NCI-H187 (cell line): Measurements from ENCODE around the gene SHC2.
"Not testable (repeated sequence)": the region's sequence is repeated elsewhere in the genome, so short reads cannot be mapped to it uniquely, and the experiment has no call there.

ENCODE experiments used
- DNase-seq, 2 experiments: peaks; one replicate each; lab custom pipeline; 2025; lab: John Stamatoyannopoulos, UW

Gene SHC2

DNA sequence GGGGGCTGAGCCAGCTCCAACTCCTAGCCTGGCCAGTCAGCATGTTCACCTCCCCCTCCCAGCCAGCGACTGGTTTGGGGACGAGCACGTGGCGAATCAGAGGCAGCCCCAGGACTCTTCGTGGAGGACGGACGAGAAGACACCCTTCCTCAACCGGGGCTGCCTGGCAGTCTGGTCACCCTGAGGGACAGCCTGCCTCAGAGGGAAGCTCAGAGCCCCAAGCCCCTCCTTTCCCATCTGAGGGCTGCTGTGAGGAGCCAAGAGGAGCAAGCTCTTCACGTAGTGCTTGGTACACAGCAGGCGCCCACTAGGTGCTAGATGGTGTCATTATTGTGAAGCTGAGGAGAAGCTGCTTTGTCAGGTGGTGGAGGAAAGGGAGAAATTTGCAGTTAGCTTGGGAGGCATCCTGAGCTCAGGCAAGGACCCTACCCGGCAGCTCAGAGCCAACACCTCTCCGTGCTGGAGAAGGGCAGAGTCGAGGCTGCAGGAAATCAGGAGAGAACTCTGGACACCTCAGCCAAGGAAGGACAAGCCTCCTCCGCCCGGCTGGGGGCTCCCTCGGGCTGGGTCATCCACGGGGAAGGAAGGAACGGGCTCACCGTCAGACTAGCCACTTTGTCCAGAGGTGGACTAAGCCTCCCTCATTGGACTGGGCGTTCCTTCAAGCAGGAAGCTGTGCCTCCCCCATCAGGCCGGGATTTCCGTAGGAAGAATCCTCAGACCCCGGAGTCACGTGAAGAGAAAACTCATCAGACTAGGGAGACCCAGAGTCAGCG lies 37.0 kb downstream of the SHC2 start:
- DNase-seq, result no peak

DNA sequence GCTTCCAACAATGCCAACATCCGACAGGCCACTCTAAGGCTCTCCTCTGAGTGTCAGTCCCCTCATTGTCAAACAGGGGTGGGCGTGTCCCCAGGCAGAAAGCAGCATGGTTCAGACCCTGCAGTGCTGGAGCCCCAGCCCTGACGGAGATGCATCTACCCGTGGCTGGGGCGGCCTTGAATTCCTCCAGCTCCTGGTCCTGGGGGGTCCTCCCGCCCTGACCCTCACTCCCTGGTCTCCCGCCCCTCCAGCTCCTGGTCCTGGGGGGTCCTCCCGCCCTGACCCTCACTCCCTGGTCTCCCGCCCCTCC lies 38.0 kb downstream of the SHC2 start:
- DNase-seq, result not testable (repeated sequence)

DNA sequence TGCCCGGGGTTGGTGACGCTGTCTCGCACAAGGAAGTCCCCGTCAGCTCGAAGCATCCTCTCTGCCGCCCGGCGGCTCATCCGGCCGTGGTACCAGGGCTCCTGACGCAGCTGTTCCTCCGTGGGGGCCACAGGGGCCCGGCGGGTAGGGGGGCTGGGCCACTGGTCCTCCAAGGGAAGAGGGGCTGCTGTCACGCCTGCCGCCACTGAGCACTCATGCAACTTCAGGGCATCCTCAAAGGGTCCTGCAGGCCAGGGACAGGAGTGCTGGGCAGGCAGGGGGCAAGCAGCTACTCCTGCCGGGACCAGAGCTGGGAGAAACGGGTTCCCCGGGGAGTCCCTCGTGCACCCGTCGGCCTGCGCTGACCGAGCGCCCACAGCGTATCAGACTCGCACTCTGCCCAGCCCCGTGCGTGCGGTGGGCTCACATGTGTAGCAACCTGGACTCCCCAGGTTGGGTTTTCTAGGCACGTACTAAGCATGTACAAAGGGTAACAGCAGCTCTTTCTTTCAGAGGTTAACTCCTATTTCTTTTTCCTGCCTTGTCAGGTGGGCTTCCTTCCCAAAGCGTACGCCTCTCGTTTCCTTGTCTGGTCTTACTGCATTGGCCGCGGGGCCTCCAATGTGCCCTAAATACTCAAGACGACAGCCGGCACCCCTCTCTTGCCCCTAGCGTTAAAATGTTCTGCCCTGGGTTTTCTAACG lies 38.5 kb downstream of the SHC2 start:
- no peak for DNase-seq

DNA sequence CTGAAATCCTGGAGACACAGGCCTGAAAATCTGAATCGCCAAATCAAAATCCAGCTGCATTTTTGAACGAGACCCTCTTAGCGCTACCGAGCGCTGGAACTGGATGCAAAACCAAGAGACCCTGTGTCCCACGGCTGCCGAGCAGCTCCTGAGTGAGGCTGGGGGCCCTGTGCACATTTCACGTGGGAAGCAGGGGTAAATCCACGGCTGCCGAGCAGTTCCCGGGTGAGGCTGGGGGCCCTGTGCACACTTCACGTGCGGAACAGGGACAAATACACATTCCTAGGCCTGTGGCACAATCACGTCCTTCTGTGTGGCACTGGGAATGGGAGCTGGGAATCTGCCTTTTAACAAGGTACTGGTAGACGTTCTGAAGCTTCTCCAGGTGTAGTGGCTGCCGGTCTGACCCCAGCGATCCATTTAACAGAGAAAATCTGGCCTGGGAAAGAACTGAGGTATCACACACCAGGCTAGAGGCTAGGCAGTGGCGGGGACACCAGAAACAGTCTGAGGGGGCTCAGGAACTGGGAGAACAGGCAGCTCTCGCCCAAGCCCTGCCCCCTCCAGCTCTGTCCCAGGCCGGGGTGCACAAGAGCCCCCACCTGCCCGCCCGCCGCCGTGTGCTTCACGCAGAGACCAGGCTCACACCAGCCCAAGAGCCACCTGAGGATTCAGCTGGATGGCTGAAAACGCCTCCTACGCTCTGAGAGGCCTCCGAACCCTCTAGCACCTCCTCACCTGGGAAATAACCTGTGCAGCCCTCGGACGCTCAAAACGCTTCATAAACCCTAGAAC lies 40.9 kb downstream of the SHC2 start:
- no peak for DNase-seq

DNA sequence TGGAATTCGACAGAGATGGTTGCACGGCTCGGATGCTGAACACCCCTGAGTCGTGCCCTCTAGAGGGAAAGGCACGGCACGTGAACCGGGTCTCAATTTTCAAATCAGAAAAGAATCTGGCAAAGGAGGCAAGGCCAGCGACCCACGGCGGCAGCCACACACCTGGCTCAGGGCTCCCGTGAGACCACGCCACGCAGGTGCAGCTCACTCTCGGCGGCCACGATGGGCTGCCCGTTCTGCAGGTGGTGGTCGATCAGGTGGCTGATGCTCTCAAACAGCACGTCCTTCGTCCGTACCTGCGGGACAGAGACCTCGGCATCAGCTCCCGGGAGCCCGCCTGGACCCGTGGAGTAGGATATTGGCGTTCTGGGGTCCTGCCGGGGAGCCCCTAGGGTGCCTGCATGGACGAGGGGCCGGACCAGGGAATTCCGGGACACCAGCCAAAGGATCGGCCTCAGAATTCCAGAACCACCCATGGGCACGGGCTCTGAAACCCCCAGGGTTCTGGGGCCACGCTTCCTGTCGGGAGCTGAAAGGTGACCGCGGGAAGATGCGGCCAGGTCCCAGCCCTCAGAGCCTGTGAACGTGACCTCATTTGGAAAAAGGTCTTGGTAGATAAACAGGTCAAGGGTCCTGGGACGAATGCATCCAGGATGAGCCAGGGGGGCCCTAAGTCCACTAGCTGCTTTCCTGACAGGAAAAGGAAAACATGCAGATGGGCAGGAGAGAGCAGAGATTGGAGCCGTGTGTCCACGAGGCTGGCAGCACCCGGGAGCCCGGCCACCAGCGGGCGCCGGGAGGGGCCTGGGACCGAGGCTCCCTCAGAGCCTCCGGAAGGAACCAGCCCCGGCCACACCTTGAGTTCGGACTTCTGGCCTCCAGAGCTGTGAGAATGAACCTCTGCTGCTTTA lies 41.8 kb downstream of the SHC2 start:
- DNase-seq, result no peak

DNA sequence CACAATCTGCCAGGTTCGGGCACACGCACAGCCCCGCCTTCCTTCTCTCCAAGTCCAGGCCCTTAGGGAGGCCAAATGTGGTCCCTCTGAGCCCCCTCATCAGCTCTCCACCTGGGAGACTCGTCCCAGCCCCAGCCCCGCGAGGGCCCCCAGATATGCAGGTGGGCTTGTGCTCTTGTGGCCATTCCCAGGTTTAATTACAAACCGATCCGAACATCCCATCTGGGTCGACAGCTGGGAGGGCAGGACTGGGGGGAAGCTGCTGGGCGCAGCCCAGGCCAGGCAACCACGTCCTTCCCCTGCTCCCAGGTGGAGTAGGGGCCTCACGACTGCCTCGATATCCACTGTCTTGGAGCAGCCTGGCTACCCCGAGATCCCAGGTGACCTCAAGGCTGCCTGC lies 44.4 kb downstream of the SHC2 start:
- DNase-seq, result no peak

DNA sequence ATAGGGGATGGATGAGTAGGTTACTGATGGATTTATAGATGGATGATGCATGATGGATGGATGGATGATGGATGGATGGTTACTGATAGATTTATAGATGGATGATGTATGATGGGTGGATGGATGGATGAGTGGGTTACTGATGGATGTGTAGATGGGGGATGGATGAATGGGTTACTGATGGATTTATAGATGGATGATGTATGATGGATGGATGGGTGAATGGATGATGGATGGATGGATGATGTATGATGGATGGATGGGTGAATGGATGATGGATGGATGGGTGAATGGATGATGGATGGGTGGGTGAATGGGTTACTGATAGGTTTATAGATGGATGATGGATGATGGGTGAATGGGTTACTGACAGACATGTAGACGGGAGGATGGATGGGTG lies 45.5 kb downstream of the SHC2 start:
- DNase-seq, result no peak

DNA sequence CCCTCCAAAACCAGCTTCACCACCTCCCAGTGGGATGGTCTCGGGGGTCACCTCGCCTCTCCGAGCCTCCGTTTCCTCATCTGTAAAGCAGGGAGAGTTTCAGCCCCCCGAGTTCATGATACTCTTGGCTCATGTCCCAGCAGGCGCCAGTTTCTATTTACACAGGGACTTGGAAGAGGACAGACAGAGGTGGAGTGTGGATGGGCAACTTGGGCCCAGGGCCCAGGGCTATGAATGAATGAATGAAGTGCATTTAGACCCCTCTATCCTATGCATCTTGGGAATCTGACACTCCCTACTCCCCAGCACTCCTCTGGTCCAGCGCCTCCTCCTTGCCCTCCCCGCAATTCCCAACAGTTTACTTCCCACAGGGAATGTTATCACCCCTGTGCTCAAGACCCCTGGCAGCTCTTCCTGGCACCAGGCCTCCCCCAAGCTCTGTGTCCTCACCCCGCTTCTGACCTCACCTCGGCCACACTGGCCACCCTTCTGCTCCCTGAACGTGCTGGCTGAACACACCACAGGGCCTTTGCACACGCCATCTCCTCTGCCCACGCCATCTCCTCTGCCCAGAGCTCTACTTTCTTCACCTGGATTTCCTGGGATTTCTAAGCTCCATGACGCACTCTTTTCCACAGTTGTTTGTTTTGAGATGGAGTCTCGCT lies 46.9 kb downstream of the SHC2 start:
- DNase-seq, result no peak

DNA sequence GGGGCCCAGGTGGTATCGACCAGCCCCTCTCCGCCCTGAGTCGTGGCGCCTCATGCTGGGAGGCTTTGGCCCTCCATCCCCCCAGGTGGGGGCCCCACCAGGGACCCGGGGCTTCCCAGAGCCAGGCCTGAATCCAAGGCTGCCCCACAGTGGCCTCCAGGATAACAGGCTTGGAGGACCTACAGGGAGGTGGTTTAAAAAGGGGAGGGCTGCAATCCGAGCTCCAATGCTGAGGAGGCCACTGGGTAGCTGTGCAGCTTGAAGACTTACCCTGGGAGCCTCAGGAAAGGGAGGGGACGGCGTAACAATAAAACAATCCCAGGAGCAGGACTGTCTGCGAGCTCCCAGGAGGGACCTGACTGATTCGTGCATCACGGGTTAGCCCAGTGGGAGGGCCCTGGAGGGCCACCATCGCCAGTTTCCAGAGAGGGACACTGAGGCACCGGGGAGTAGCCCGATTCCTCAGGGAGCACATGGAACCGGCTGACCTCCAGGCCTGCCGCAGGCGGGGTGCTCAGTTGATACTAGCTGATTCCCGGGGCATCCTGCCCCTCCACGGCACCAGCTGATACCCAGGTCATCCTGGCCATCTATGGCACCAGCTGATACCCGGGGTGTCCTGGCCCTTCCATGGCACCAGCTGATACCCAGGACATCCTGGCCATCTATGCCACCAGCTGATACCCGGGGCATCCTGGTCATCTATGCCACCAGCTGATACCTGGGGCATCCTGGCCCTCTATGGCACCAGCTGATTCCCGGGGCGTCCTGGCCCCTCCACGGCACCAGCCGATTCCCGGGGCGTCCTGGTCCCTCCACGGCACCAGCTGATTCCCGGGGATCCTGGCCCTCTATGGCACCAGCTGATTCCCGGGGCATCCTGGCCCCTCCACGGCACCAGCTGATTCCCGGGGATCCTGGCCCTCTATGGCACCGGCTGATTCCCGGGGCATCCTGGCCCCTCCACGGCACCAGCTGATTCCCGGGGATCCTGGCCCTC lies 48.2 kb downstream of the SHC2 start:
- no peak for DNase-seq

DNA sequence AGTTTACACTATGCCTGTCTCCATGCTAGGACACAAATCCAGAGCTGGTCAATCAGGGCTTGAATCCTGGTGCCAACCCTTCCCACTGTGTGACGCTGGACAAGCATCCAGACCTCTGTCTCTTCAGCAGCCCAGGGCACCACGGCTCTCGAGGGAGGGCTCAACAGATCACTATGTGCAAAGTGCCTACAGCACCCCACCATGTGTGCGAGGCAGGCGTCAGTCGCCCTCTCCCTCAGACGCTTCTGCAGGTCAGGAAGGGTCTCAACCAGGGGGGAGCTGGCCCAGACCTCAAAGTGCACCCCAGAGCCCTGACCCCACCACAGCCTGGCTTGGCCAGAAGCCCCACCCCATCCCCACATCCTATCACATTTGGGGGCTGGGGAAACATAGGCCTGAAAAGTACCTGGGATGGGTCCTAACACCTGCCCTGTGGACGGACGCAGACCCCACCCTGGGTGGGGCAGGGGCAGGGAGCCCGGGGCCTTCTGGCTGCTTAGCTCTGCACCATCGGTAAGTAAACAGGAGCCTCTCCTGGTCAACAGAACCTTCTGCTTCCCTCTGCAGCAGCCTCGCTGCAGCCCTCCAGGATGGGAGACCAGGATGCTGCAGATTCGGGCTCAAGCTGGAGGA lies 49.0 kb downstream of the SHC2 start:
- no peak for DNase-seq

DNA sequence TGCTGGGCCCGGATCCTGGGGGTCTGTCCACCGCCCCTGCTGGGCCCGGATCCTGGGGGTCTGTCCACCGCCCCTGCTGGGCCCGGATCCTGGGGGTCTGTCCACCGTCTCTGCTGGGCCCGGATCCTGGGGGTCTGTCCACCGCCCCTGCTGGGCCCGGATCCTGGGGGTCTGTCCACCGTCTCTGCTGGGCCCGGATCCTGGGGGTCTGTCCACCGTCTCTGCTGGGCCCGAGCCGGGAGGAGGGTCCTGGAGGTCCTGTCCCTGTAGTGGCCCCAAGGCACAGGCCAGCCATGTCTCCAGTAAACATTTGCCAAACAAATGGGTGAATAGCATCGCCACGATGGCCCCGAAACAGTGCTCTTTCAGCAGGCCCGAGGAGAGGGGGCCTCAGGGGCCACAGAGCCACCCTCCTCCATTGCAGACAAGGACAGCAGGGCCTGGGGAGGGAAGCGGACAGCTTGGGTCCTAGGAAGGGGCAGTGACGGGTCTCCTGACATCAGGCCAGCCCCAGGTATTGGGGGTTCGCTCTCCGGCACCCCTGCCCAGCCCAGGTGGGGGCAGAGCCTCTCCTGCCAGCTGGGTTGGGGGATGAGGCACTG lies 49.6 kb downstream of the SHC2 start:
- DNase-seq, result not testable (repeated sequence)

DNA sequence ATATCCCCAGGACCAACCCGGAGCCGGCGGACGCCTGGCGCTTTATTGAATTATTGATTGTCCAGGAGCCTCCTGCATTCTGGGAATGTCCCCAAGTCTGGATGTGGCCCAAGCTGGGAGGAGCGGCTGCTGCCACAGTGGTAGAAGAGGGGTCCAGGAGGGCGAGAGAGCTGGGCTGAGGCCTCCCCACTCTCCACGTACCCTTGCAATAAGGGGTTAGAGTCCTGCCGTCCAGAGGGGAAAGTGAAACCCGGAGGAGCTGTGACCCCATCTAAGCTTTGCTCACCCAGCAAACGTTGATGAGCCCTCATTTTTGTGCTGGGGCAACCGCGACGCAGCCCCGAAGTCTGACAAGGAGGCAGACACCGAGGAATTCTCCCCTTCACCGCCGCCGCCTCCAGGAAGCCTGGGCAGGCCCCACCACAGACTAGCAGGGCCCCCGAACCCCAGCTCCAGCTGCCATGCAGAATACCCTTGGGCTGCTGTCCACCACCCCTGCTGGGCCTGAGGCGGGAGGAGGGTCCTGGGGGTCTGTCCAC lies 50.5 kb downstream of the SHC2 start:
- DNase-seq, result no peak

DNA sequence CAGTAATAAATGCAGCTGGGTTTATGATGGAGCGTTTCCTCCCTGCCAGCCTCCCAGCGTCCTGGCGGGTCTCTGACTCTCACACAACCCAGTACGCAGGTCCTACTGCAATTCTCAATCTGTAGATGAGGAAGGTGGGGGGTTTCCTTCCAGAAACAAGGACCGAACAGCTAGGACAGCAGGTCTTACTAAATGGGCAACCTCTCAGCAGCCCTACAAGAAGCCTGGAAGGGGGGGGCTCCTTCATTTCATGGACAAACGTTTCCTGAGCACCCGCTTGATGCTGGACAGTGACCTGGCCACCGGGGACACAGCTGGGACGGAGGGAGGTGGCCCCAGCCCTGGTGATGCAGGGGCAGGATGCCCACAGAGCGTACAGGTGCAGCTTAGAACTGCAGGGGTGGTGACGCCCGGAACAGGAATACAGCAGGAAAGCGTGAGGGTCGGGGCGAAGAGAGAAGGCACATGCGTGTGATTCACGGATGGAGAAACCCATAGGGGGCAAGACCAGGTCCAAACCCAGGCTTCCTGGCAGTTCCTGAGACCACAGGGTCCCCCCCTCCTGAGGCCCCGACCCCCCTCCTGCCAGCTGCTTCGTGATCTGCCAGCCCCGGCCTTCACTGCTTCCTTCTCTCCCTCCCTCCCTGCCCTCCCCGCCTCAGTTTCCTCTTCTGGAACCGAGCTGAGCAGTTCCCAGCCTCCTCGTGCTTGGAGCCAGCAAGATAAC lies 51.2 kb downstream of the SHC2 start:
- DNase-seq, result no peak

DNA sequence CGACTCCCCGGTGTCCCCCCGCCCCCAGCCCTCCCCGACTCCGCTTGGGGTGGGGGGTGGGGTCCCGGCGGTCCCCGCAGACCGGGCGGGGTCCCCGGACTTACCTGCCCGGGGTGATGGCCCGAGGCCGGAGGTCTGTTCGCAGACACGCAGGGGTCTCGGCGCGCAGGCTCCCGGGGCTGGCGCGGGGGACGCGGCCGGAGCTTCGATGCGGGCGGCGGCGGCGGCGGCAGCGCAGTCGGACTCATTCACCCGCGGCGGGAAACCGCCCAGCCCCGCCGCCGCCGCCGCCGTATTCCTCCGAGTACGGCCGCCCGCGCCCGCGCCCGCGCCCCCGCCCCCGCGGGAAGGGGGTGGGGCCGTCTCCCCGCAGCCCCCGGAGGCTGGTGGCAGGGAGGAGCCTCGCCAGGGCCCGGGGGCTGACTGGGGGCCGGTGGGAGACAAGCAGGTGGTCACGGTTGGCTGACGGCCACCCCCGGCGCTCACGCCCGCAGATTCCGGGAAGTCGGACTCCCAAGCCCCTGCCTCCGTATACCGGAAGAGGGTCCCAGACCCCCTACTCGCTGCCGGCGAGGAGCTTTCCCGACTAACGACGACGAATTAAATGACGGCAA lies 51.8 kb downstream of the SHC2 start, which contains the start of gene C2CD4C:
TSS of gene C2CD4C (minus strand) at position 246 of the 614 bp plus-strand sequence. CDS start 786 bp downstream, outside the sequence.
- DNase-seq, result no peak

DNA sequence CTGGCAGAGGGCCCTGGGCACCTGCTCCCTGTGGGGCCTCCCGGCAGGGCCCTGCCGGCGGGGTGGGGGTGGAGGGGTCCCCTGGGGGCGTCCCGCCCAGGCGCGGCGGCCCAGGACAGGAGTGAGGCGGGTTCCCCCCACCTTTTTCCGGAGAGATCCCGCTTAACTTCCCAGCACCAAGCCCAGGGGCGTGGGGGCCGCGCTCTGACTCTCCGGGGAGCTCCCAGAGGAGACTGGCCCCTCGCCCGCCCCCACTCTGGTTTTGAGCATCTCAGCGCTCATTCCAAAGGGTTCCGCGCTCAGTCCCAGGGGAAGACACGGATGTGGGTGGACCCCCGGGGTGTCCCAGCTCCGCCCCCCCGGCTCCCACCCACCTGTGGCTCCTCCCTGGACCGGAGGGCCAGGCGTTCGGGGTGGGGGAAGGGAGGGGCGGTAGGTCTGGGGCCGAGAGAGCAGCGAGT lies 52.4 kb downstream of the SHC2 start:
- no peak for DNase-seq

DNA sequence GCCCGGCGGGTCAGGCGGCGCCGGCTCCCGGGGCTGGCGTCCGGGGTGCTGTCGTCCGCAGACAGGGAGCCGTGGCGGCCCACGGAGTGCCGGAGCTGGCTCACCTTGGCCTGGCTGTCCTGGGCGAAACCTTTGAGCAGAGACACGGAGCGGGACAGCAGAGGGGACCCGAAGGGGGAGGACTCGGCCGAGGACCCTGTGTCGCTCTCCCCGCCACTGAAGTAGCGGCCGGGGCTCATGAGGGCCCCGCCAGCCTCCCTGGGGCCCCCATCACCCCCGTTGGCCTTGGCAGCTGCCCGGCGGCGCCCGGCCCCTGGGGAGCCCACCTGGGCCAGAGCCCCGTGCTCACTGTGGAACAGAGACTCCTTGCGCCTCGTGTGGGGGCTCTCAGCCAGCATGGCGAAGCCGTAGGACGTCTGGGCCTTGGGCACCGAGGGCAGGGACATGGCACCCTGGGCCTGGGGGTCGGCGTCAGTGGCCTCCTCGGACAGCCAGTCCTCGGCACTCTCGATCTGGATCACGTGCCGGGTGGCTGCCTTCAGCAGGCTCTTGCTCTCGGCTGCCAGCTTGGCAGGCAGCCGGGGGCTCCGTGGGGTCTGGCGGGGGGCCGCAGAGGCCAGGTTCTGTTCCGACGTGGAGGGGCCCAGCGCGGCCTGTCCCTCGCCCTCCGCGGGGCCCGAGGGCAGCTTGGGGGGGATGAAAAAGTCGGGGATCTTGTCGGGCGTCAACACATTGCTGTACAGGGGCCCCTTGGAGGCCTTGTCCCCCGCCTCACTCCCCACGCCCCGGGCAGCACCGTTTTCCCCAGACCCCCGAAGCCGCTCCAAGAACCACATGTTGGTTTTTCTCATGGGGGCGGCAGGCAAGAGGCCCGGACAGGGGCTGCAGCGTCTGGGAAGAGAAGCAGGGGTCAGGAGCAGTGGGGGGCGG lies 53.1 kb downstream of the SHC2 start:
- no peak for DNase-seq
